ENCODE data around the gene CBARP. TPM values are rescaled to one million over a fixed set of nuclear protein-coding genes. Genes with fewer than 3 reads are reported as not detected.

The CBARP gene
- total RNA-seq, 1 experiment from 2014 or later: 28.4 TPM

- H2AFZ ChIP-seq (ENCODE audit: low read length): no peak overlapping the region
- no peaks in the 10 kb centered on the region for H3K27me3 ChIP-seq (ENCODE audit: insufficient read depth, low read length)
- no peak overlapping the region for H2BK15ac ChIP-seq (ENCODE audit: low read depth, low read length)
- H2AK5ac ChIP-seq (ENCODE audit: insufficient read length, low read length): no peak overlapping the region
- Mint-ChIP-seq H3K36me3 (ENCODE audit: insufficient read depth in 1 of 3, low read depth in 3 of 3) (peaks cover 0 to 30% (median 19%) of the 10 kb centered on the region in 3 experiments; a peak in 5 of 7 replicates), H3K27ac (no peak overlapping the region), H3K27me3 (ENCODE audit: low read depth) (peaks cover 1% of the 10 kb centered on the region), H3K4me1 (peaks cover 10 to 14% of the 10 kb centered on the region in 2 experiments), H3K9me3 (no peaks in the 10 kb centered on the region; a peak in 1 of 5 replicates), H3K4me3 (peak overlapping the region; percentile 55 to 69; a peak in 4 of 5 replicates)
- H3K23ac ChIP-seq (ENCODE audit: insufficient read length, low read depth, low read length): no peak overlapping the region
- peak overlapping the region; percentile 6 for H3K4me2 ChIP-seq (ENCODE audit: insufficient read depth, insufficient read length, low read length)
- no peak overlapping the region for H3K4ac ChIP-seq (ENCODE audit: low read depth, low read length)
- H3T11ph ChIP-seq (ENCODE audit: low read length): no peak overlapping the region
- H2BK5ac ChIP-seq (ENCODE audit: insufficient read length, low read length): no peak overlapping the region
- no peaks in the 10 kb centered on the region for H3K79me1 ChIP-seq (ENCODE audit: insufficient read depth, low read depth, low read length, poor library complexity, severe bottlenecking)
- no peak overlapping the region for H4K91ac ChIP-seq (ENCODE audit: insufficient read length, low read depth, low read length)
- no peak overlapping the region for H2BK20ac ChIP-seq (ENCODE audit: low read depth, low read length, poor library complexity, severe bottlenecking)
- H4K8ac ChIP-seq (replicated peaks; ENCODE audit: insufficient read length, low read depth, low read length): no peak overlapping the region
- no peak for DNase-seq
- H3K23me2 ChIP-seq (ENCODE audit: insufficient read length, low read depth, low read length, poor library complexity, severe bottlenecking): peaks cover 11% of the 10 kb centered on the region
- no CpG with 5 or more reads among the region's 39 CpGs for WGBS (ENCODE audit: extremely low coverage, insufficient read length, low lambda C conversion rate)
- H3K56ac ChIP-seq (ENCODE audit: insufficient read length, low read depth, low read length): no peak overlapping the region
- no peak overlapping the region for H2BK12ac ChIP-seq (ENCODE audit: insufficient read length, low read depth, low read length)
- H2BK120ac ChIP-seq (ENCODE audit: low read depth, low read length, poor library complexity, severe bottlenecking): no peak overlapping the region
- H3K9ac ChIP-seq (ENCODE audit: extremely low read depth, insufficient read length, low read length): no peak overlapping the region
- no peaks in the 10 kb centered on the region for H3K79me2 ChIP-seq (ENCODE audit: insufficient read depth, low read length)
- H4K20me1 ChIP-seq (ENCODE audit: control insufficient read depth, insufficient read depth, insufficient read length): no peaks in the 10 kb centered on the region
- no peak overlapping the region for H3K14ac ChIP-seq (ENCODE audit: insufficient read depth, low read length)
- no peak overlapping the region for H3K27ac ChIP-seq (ENCODE audit: insufficient read length, low read depth, low read length)
- no peak overlapping the region for H3K18ac ChIP-seq (ENCODE audit: insufficient read length, low read depth, low read length)
- H4K5ac ChIP-seq (ENCODE audit: insufficient read length, low read depth, low read length): no peak overlapping the region
- TF ChIP-seq CTCF (conservative IDR thresholded peaks at IDR 0.05): no peak
- H3K4me1 ChIP-seq (ENCODE audit: insufficient read depth, low read length): no peaks in the 10 kb centered on the region
- H3K9me3 ChIP-seq (ENCODE audit: control insufficient read depth, low read depth, low read length): no peaks in the 10 kb centered on the region
These were observed 1.9 kb downstream of the CBARP start for GRCh38 chr19:1235625-1236538.

All from H9 (cell line).